Panc1 (cell line): ENCODE data around the gene CMYA5. TPM values are rescaled to one million over a fixed set of nuclear protein-coding genes. Genes with fewer than 3 reads are reported as not detected.

Experiments used
- ATAC-seq: fragments of 200-7000 bp; cut with Tn5 transposase; 2 replicates; pipeline ENCODE4 v1.9.1; 2020; ENCODE audit warnings: mild to moderate bottlenecking, moderate library complexity
- BruUV-seq: library from RNA; stranded (reverse); fragments of 400-500 nt; replicated peaks from 2 replicates; lab custom pipeline; 2021; lab: Mats Ljungman, UMichigan
- CTCF ChIA-PET: fragments of 300-600 bp; sonication (Branson Sonifier 250); formaldehyde crosslinking; loops from one replicate; lab custom pipeline; 2022; ENCODE audit warnings: antibody characterized with exemption; lab: Charles Lee
- POLR2A ChIA-PET: fragments of 300-600 bp; sonication (Branson Sonifier 250); formaldehyde crosslinking; loops from one replicate; lab custom pipeline; 2022; ENCODE audit warnings: antibody characterized with exemption; lab: Charles Lee
- DNase-seq: peaks from one replicate; pipeline ENCODE4 v3.0.0-alpha.2; 2010; ENCODE audit warnings: low read depth, low spot score
- H3K27ac ChIP-seq: 2 replicates; pipeline ENCODE4 v1.5.1; 2011; ENCODE audit warnings: mild to moderate bottlenecking, low read length, inconsistent platforms
- H3K27me3 ChIP-seq: fragments of 200-500 bp; sonication (Bioruptor generic); 2 replicates; pipeline ENCODE4 v1.6.0; 2014; ENCODE audit warnings: low read length, inconsistent platforms; ENCODE audit not compliant: control insufficient read depth, insufficient read depth
- H3K36me3 ChIP-seq: fragments of 200-500 bp; sonication (Bioruptor generic); 2 replicates; pipeline ENCODE4 v1.5.1; 2014; ENCODE audit warnings: inconsistent platforms, mild to moderate bottlenecking, low read length, moderate library complexity; ENCODE audit not compliant: control insufficient read depth, insufficient read depth
- H3K4me1 ChIP-seq: 2 replicates; pipeline ENCODE4 v1.5.1; 2011; ENCODE audit warnings: inconsistent platforms, mild to moderate bottlenecking, low read length, moderate library complexity; ENCODE audit not compliant: control insufficient read depth, insufficient read depth
- H3K4me3 ChIP-seq, 2 experiments: 2 replicates each; pipeline ENCODE4 v1.5.1; 2011 to 2012; ENCODE audit warnings: low read depth in 2 of 2, low read length in 2 of 2, mild to moderate bottlenecking in 2 of 2, inconsistent platforms in 1 of 2, moderate library complexity in 1 of 2
- H3K9me3 ChIP-seq: fragments of 200-500 bp; sonication (Bioruptor generic); 2 replicates; pipeline ENCODE4 v1.5.1; 2014; ENCODE audit warnings: low read depth, mild to moderate bottlenecking, inconsistent platforms, low read length, moderate library complexity; ENCODE audit not compliant: control insufficient read depth, insufficient read depth
- POLR2AphosphoS5 ChIP-seq: IDR thresholded peaks from 2 replicates; pipeline ENCODE4 v1.6.1; 2012; ENCODE audit warnings: mild to moderate bottlenecking, low read depth, low read length, moderate library complexity
- SIN3A ChIP-seq: IDR thresholded peaks from 2 replicates; pipeline ENCODE4 v1.6.1; 2012; ENCODE audit warnings: low read depth, mild to moderate bottlenecking, low read length, moderate library complexity, borderline replicate concordance; ENCODE audit not compliant: insufficient read depth
- TCF7L2 ChIP-seq: IDR thresholded peaks from 2 replicates; pipeline ENCODE4 v1.6.1; 2011; ENCODE audit warnings: mild to moderate bottlenecking, low read depth, low read length, inconsistent platforms
- in situ Hi-C: cut with HindIII; loops from 2 replicates; pipeline ENCODE4 v1.10.0; 2016; ENCODE audit warnings: low sequenced_read_pairs, low pct_unique_long_range_greater_than_20kb
- intact Hi-C: fragments of 100-400 bp; cut with micrococcal nuclease; formaldehyde crosslinking; loops from one replicate; pipeline ENCODE4 v1.10.0; 2022; ENCODE audit not compliant: unreplicated experiment
- total RNA-seq: library from RNA; stranded (reverse); gene quantifications from one replicate; pipeline ENCODE4 v1.2.1, GENCODE V29; 2021; ENCODE audit not compliant: unreplicated experiment
- TF ChIP-seq, protein P1 (sequence below): fragments of 450-650 bp; IDR thresholded peaks from 2 replicates; pipeline ENCODE4 v1.5.1; 2017; ENCODE audit warnings: mild to moderate bottlenecking
- TF ChIP-seq, protein P2 (sequence below), 2 experiments: IDR thresholded peaks; 2 replicates each; pipeline ENCODE4 v1.6.1; 2011 to 2012; ENCODE audit warnings: low read depth in 2 of 2, control low read depth in 1 of 2, low read length in 1 of 2, mild to moderate bottlenecking in 1 of 2, moderate library complexity in 1 of 2; ENCODE audit not compliant: insufficient read depth in 1 of 2

Gene CMYA5
- total RNA-seq, 1 experiment from 2014 or later, result 0.31 TPM

DNA sequence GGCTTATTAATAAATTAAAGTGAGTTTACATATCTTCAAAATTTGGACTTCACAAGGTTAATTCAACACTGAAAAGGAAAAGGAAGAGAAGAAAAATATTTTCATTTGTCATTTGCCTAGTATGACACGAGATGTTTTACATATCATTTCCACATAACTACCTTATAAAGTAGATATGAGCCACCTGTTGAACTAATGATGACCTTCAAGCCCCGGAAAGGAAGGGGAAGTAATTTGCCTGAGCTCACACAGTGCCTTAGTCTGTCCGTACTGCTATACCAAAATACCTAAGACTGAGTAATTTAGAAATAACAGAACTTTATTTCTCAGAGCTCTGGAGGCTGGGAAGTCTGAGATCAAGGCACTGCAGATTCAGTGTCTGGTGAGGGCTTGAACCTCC is 17.9 kb downstream of the CMYA5 start:
- H3K36me3 ChIP-seq, result no peaks in the 10 kb centered on the region
- no peak for ATAC-seq
- ChIA-PET CTCF (no interaction called here), POLR2A (no interaction called here)
- intact Hi-C loops, result loop anchor here (10.0 kb wide), 1 partner anchor 147 kb away; no protein-coding TSS in a partner anchor
- no peaks in the 10 kb centered on the region for H3K4me1 ChIP-seq
- H3K9me3 ChIP-seq, result no peaks in the 10 kb centered on the region
- BruUV-seq, result no TSS peak
- 0 out of 2 replicates have a peak, but pooled peaks cover 2% of the 10 kb centered on the region for H3K27me3 ChIP-seq
- in situ Hi-C loops, result no loop called here
- TF ChIP-seq TCF7L2 (no peak), SIN3A (no peak), POLR2AphosphoS5 (no peak)
- TF ChIP-seq, protein P1, sequence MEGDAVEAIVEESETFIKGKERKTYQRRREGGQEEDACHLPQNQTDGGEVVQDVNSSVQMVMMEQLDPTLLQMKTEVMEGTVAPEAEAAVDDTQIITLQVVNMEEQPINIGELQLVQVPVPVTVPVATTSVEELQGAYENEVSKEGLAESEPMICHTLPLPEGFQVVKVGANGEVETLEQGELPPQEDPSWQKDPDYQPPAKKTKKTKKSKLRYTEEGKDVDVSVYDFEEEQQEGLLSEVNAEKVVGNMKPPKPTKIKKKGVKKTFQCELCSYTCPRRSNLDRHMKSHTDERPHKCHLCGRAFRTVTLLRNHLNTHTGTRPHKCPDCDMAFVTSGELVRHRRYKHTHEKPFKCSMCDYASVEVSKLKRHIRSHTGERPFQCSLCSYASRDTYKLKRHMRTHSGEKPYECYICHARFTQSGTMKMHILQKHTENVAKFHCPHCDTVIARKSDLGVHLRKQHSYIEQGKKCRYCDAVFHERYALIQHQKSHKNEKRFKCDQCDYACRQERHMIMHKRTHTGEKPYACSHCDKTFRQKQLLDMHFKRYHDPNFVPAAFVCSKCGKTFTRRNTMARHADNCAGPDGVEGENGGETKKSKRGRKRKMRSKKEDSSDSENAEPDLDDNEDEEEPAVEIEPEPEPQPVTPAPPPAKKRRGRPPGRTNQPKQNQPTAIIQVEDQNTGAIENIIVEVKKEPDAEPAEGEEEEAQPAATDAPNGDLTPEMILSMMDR, result no peak
- TF ChIP-seq, protein P2, sequence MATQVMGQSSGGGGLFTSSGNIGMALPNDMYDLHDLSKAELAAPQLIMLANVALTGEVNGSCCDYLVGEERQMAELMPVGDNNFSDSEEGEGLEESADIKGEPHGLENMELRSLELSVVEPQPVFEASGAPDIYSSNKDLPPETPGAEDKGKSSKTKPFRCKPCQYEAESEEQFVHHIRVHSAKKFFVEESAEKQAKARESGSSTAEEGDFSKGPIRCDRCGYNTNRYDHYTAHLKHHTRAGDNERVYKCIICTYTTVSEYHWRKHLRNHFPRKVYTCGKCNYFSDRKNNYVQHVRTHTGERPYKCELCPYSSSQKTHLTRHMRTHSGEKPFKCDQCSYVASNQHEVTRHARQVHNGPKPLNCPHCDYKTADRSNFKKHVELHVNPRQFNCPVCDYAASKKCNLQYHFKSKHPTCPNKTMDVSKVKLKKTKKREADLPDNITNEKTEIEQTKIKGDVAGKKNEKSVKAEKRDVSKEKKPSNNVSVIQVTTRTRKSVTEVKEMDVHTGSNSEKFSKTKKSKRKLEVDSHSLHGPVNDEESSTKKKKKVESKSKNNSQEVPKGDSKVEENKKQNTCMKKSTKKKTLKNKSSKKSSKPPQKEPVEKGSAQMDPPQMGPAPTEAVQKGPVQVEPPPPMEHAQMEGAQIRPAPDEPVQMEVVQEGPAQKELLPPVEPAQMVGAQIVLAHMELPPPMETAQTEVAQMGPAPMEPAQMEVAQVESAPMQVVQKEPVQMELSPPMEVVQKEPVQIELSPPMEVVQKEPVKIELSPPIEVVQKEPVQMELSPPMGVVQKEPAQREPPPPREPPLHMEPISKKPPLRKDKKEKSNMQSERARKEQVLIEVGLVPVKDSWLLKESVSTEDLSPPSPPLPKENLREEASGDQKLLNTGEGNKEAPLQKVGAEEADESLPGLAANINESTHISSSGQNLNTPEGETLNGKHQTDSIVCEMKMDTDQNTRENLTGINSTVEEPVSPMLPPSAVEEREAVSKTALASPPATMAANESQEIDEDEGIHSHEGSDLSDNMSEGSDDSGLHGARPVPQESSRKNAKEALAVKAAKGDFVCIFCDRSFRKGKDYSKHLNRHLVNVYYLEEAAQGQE (IDR thresholded peaks at IDR 0.05; ENCODE audit: insufficient read depth in 1 of 2, low read depth in 2 of 2, low read length in 1 of 2), result no peak
- H3K27ac ChIP-seq, result no peak overlapping the region
- H3K4me3 ChIP-seq, result no peak overlapping the region
- no peak for DNase-seq

DNA sequence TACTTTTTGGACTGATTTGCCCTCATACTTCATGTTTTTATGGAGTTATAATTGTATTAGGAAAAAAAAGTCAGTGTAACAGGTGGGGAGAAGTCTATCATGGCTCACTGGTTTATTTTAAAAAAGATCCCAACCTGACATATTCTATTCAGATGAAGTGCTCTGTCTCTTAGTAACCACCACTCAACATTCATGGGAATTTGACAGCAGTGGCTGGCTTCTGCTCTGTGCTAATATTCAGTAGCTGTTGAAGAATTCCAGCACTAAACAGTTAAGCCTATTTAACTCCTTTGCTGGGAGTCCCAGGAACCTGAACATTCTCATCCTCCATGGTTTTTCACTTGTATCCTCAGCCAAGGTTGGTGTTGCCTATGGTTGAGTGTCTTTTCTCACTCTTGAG is 23.1 kb downstream of the CMYA5 start:
- ChIA-PET CTCF (no interaction called here), POLR2A (interaction anchor here (0.6 to 0.7 kb wide), 2 partner anchors 138 to 496 kb away, joined by 3 read pairs; no protein-coding TSS in a partner anchor)
- Histone ChIP-seq H3K9me3 (no peaks in the 10 kb centered on the region), H3K4me3 (no peak overlapping the region), H3K27ac (no peak overlapping the region), H3K36me3 (no peaks in the 10 kb centered on the region), H3K27me3 (0 out of 2 replicates have a peak, but pooled peaks cover 2% of the 10 kb centered on the region), H3K4me1 (no peaks in the 10 kb centered on the region)
- intact Hi-C loops (no loop called here), in situ Hi-C loops (no loop called here)
- DNase-seq, result no peak
- BruUV-seq, result no TSS peak
- no peak for ATAC-seq
- TF ChIP-seq TCF7L2 (no peak), POLR2AphosphoS5 (no peak), SIN3A (no peak)
- TF ChIP-seq, protein P2 (IDR thresholded peaks at IDR 0.05; ENCODE audit: insufficient read depth in 1 of 2, low read depth in 2 of 2, low read length in 1 of 2), result no peak
- TF ChIP-seq, protein P1, result no peak
